Measurements from ENCODE around the gene DNAJC3.
"Not testable (repeated sequence)": the region's sequence is repeated elsewhere in the genome, so short reads cannot be mapped to it uniquely, and the experiment has no call there.

DNAJC3 gene

DNA sequence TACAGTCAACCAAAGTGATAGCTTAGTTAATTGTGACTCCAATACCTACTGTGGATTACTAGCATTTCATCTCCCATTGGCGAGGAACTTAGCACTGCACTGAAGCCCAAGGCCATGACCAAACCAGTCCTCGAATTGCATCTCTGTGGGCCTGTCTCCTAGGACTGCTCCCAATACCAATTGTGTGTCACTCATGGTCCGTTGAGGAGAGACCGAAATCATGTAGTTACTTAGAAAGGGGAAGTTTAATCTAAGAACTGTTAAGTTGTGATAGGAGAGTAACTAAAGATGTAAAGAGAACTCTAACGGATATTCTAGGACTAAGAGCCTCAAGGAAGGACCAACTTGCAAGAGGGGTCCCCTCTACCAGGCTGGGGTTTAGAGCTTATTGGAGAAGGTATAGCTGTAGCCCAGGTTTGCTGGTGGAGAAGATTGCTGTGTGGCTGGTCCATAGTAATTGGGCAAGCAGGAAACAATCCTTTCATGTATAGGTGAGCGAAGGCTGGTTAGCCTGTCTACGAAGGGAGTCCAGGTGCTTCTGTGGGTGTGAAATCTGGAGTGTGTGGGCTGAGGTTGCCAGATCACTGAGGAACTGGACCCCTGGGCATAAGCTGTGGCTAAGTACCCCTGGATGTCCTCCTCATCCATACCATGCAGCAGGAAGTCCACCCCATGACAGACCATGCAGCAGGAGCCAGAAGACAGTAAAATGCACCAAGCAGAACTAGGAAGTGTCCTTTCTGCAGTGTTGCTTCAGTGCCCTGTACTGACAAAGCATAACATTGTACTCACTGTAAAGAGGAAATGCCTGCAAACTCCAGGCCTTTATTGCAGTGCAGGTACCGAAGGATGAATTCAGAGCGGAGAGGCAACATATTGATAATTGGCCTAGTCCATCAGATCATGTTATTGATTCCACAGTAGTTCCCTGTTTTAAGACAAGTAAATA lies 30.8 kb downstream of the DNAJC3 start:
- H3K27ac ChIP-seq = no peak overlapping the region
- TF ChIP-seq, protein P1, sequence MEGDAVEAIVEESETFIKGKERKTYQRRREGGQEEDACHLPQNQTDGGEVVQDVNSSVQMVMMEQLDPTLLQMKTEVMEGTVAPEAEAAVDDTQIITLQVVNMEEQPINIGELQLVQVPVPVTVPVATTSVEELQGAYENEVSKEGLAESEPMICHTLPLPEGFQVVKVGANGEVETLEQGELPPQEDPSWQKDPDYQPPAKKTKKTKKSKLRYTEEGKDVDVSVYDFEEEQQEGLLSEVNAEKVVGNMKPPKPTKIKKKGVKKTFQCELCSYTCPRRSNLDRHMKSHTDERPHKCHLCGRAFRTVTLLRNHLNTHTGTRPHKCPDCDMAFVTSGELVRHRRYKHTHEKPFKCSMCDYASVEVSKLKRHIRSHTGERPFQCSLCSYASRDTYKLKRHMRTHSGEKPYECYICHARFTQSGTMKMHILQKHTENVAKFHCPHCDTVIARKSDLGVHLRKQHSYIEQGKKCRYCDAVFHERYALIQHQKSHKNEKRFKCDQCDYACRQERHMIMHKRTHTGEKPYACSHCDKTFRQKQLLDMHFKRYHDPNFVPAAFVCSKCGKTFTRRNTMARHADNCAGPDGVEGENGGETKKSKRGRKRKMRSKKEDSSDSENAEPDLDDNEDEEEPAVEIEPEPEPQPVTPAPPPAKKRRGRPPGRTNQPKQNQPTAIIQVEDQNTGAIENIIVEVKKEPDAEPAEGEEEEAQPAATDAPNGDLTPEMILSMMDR (conservative IDR thresholded peaks at IDR 0.05) = no peak
- TF ChIP-seq ZFX (IDR thresholded peaks at IDR 0.05) = no peak

DNA sequence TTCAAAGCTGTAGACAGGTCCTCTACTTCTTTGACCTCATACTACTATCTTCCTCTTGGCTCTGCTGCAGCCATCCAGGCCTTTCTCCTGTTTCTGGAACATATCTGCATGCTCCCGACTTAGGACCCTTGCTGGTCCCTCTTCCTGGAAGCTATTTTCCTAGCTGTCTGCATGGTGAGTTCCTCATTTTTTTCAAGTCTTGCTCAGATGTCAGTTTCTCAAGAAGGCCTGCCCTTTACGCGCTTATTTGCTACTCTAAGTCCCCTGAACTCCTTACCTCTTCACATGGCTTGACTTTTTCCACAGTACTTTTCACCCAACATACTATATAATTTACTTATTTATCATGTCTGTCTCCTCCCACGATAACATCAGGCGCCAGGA lies 31.4 kb downstream of the DNAJC3 start:
- TF ChIP-seq, protein P1 (conservative IDR thresholded peaks at IDR 0.05) = no peak
- no peak overlapping the region for H3K27ac ChIP-seq

DNA sequence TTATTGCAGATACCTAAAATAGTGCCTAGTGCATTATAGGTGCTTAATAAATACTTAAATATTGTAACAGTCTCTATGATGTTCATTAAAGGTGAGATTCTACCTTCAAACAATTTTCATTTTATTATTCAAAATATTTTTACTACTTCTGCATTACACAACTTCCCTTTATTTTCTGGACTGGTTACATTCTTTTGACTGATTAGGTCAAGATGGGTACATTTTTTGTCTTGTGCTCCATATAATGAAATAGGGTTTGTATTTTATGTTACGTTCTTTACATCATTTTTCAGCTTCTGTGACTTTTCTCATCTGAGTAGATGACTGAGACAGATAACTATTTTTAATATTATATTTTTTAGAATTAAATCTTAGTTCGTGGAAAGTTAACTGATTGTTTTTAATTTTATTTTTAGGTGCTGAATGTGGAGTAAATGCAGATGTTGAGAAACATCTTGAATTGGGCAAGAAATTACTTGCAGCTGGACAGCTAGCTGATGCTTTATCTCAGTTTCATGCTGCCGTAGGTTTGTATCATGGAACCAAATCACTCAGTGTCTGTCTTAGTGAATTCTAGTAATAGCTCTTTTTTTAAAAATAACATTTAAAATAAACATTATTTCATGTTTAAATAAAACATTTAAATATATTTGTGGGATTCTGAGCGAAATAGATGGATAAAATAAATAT lies 32.0 kb downstream of the DNAJC3 start:
- H3K27ac ChIP-seq = no peak overlapping the region
- no peak for TF ChIP-seq ZFX (IDR thresholded peaks at IDR 0.05)
- TF ChIP-seq, protein P1 (conservative IDR thresholded peaks at IDR 0.05) = no peak

DNA sequence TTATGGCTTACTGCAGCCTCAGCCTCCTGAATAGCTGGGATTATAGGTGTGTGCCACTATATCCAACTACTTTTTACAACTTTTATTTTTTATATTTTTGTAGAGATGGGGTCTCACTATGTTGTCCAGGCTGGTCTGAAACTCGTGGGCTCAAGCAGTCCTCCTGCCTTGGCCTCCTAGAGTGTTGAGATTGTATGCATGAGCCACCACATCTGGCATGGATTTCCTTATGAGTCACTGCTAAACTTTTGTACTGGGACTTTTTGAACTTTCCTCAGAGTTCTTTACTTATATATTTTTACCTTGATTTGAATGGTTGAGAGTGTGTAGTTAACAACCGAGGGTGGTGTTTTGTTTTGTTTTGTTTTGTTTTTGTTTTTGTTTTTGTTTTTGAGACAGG lies 33.4 kb downstream of the DNAJC3 start:
- no peak for TF ChIP-seq ZFX (IDR thresholded peaks at IDR 0.05)
- TF ChIP-seq, protein P1 (conservative IDR thresholded peaks at IDR 0.05) = no peak

DNA sequence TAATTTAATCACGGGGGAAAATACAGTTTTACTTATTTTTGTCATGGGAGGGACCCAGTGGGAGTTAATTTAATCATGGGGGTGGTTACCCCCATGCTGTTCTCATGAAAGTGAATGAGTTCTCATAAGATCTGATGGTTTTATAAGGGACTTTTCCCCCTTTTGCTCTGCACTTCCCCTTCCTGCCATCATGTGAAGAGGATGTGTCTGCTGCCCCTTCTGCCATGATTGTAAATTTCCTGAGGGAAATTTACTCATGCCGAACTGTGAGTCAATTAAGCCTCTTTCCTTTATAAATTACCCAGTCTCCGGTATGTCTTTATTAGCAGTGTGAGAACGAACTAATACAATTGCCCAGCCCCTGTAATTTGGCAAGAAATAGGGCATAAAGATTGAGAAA lies 35.9 kb downstream of the DNAJC3 start:
- not testable (repeated sequence) for H3K27ac ChIP-seq

More for the DNA sequence above, 33.4 kb downstream of the DNAJC3 start:
- no peak overlapping the region for H3K27ac ChIP-seq

DNA sequence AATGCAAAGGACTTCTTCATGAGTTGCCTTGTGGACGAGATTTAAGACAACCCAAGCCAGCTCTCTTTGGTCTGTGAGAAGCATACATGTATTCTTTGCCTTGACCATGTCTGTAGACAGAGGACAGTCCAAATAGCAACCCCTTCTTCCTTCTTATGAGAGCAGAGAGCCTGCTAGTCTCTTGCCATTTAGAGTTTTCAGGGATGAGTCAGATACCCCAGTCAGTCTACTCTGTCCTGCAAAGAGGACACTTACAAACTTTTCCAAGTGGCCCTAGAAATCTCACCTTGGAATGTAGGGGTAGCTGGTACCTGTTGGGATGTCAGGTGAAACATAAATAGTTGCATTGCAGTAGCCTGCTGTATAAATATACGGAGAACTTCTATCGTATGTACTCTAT lies 36.7 kb downstream of the DNAJC3 start:
- TF ChIP-seq ZFX (IDR thresholded peaks at IDR 0.05) = no peak
- TF ChIP-seq, protein P1 (conservative IDR thresholded peaks at IDR 0.05) = no peak
- H3K27ac ChIP-seq = no peak overlapping the region

DNA sequence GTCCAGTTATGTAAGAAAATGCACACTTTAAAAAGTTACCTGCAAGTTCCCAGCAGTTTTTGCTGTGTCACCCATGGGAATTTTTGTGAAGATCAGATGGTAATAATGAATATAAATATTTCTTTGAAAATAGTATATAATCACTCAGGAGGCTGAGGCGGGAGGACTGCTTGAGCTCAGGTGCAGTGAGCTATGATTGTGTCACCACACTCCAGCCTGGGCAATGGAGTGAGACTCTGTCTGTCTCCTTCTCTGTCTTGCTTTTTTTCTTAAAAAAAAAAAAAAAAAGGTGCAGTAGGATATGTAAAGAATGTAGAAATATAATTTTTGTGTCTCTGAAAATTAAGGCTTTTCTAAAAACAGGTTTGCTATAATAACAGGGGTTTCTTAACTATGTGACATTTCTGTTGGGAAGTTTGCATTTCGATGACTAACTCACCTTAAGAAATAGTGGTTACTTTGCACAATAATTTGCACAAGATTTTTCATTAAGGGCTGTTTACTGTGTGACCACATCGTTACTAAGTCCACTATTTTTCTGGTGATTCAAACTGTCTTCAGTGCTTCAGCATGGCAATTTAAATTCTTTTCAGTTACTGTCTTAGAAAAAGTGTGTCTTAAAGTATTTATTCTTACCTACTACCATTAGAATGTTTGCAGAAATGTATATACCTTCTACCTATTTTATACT lies 37.3 kb downstream of the DNAJC3 start:
- TF ChIP-seq, protein P1 (conservative IDR thresholded peaks at IDR 0.05) = no peak
- TF ChIP-seq ZFX (IDR thresholded peaks at IDR 0.05) = no peak
- H3K27ac ChIP-seq = no peak overlapping the region

Data from C4-2B (cell line).